Epithelial cell of esophagus (primary cell): ENCODE measurements around the gene DNER.
"Not testable (repeated sequence)": the region's sequence is repeated elsewhere in the genome, so short reads cannot be mapped to it uniquely, and the experiment has no call there.

Experiments used
- DNase-seq: peaks from one replicate; pipeline ENCODE4 v3.0.0; 2010; ENCODE audit warnings: low read depth
- H3K4me3 ChIP-seq: 2 replicates; pipeline ENCODE4 v1.5.1; 2011; ENCODE audit warnings: mild to moderate bottlenecking, low read length, control low read depth
- TF ChIP-seq, protein P1 (sequence below): IDR thresholded peaks from 2 replicates; pipeline ENCODE4 v1.5.1; 2011; ENCODE audit warnings: low read depth, mild to moderate bottlenecking, low read length, control low read depth, inconsistent platforms; ENCODE audit not compliant: insufficient read depth; ENCODE audit errors: missing control alignments

Gene DNER, protein sequence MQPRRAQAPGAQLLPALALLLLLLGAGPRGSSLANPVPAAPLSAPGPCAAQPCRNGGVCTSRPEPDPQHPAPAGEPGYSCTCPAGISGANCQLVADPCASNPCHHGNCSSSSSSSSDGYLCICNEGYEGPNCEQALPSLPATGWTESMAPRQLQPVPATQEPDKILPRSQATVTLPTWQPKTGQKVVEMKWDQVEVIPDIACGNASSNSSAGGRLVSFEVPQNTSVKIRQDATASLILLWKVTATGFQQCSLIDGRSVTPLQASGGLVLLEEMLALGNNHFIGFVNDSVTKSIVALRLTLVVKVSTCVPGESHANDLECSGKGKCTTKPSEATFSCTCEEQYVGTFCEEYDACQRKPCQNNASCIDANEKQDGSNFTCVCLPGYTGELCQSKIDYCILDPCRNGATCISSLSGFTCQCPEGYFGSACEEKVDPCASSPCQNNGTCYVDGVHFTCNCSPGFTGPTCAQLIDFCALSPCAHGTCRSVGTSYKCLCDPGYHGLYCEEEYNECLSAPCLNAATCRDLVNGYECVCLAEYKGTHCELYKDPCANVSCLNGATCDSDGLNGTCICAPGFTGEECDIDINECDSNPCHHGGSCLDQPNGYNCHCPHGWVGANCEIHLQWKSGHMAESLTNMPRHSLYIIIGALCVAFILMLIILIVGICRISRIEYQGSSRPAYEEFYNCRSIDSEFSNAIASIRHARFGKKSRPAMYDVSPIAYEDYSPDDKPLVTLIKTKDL

DNA sequence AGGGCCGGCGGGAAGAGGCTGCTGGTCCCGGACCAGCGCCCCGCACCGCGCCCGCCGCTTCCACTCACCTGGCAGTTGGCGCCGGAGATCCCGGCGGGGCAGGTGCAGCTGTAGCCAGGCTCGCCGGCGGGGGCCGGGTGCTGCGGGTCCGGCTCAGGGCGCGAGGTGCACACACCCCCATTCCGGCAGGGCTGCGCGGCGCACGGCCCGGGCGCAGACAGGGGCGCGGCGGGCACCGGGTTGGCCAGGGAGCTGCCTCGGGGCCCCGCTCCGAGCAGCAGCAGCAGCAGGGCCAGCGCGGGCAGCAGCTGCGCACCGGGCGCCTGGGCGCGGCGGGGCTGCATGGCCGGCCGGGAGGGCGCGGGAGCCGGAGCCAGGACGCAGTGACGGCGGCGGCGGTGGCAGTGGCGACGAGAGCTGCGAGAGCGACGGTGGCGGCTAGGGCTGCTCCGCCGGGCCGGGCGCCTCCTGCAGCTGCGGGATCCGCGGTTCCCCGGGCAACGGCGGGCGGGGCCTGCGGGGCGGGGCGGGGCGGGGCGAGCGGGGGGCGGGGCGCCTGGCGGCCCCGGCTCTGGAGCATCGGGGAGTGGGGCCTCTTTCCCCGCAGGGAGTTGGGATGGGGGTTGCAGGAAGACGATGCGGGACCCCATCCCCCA is at the start of gene DNER:
Gene DNER (minus strand): TSS at position 476 of the 656 bp plus-strand sequence. CDS start 132 bp downstream, at position 344.
- DNase-seq = peak; percentile 30
- peak within 1 kb of the TSS; percentile 26 for H3K4me3 ChIP-seq
- TF ChIP-seq, protein P1, sequence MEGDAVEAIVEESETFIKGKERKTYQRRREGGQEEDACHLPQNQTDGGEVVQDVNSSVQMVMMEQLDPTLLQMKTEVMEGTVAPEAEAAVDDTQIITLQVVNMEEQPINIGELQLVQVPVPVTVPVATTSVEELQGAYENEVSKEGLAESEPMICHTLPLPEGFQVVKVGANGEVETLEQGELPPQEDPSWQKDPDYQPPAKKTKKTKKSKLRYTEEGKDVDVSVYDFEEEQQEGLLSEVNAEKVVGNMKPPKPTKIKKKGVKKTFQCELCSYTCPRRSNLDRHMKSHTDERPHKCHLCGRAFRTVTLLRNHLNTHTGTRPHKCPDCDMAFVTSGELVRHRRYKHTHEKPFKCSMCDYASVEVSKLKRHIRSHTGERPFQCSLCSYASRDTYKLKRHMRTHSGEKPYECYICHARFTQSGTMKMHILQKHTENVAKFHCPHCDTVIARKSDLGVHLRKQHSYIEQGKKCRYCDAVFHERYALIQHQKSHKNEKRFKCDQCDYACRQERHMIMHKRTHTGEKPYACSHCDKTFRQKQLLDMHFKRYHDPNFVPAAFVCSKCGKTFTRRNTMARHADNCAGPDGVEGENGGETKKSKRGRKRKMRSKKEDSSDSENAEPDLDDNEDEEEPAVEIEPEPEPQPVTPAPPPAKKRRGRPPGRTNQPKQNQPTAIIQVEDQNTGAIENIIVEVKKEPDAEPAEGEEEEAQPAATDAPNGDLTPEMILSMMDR = no peak

DNA sequence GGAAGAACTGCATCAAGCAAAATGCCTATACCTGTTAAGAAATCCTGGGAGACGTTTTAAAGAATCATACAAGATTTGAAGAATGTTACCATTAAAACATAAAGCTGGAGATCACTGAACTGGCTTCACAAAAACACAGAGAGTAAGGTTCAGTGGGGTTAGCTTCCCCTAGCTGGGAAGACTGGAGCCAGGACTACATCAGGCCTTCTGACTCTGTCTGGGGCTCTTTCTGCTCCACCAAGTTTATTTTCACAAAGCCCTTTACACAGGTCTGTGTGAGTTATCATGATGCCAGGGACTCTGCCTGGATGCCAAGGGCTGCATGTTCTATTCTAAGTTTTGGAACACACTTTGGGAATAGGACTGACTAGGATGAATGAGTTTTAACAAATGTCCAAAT is 47.3 kb upstream of the DNER start:
- H3K4me3 ChIP-seq = no peak overlapping the region
- TF ChIP-seq, protein P1 = no peak
- DNase-seq = no peak

DNA sequence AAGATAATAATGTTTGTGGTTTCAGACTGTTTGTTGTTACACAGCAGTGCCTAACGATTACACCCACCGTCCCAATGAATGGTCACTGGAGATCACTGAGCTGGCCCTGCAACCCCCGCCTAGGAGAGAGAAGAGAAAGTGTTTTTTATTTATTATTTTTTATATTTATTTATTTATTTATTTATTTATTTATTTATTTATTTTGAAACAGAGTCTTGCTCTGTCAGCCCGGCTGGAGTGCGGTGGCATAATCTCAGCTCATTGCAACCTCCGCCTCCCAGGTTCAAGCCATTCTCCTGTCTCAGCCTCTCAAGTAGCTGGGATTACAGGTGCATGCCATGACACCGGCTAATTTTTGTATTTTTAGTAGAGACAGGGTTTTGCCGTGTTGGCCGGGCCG is 43.1 kb upstream of the DNER start:
- not testable (repeated sequence) for DNase-seq

DNA sequence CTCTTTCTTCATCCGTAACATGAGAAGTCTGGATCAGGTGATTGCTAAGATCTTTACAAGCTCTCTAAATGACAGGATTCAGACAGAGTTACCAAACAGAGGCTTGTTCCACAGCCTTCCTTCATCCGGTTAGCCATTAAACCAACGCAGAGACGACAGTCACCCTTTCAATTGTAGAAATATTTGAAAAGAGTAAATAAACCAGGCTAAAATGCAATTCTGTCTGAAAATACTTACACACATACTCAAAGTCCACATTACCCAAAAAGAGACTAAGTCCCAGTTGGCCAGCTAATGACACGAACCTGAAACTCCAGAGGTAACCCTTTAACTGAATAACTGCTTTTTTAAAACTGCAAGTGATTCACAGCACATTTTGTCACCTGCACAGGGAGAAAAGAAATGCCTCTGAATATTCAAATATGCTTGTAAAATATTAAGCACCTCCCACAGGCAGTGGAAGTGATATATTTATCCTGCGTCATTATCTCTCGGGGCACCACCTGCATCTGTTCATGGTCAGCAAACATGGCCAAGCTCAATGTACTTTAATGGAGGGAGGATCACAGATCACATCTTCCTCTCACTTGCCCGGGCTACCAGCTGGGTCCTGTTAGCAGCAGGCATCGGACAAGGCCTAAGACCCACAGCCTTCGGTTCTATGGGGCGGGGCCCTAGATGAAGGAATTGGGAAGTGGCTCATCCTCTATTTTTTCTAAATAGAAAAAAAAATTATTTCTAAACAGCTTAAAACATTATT is 38.8 kb upstream of the DNER start:
- TF ChIP-seq, protein P1 = no peak
- no peak overlapping the region for H3K4me3 ChIP-seq
- DNase-seq = no peak

More for the DNA sequence above, 43.1 kb upstream of the DNER start:
- not testable (repeated sequence) for H3K4me3 ChIP-seq

DNA sequence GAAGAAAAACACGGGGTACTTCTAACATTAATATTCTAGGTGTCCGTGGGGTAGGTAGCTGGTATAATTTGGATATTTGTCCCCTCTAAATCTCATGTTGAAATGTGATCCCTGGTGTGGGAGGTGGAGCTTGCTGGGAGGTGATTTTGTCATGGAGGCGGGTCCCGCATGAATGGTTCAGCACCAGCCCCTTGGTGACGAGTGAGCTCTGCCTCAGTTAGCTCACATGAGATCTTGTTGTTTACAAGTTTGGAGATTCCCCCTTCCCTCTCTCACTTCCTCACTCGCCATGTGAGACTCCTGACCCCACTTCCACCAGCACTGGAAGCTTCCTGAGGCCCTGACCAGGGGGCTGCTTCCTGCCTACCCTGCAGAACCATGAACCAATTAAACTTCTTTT is 35.4 kb upstream of the DNER start:
- H3K4me3 ChIP-seq = no peak overlapping the region
- DNase-seq = no peak
- TF ChIP-seq, protein P1 = no peak

DNA sequence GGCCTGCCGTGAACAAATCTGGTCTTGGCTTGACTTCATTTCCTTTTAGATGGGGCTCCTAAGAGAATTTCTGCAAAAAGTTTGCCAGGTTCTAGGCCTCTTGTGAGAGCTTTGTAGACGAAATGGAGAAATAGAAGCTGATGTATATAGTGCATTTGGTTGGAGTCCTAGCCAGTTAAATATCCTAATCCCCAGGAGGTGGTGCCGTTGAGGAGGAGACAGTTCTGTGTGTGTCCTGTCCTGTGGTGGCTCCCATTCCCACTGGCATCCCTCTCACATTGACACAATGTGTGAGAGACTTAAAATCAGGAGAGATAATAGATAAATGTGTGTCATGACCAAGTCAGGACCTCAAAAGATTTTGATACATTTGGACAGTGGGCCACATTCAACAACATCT is 34.6 kb upstream of the DNER start:
- H3K4me3 ChIP-seq = no peak overlapping the region
- TF ChIP-seq, protein P1 = no peak
- no peak for DNase-seq

DNA sequence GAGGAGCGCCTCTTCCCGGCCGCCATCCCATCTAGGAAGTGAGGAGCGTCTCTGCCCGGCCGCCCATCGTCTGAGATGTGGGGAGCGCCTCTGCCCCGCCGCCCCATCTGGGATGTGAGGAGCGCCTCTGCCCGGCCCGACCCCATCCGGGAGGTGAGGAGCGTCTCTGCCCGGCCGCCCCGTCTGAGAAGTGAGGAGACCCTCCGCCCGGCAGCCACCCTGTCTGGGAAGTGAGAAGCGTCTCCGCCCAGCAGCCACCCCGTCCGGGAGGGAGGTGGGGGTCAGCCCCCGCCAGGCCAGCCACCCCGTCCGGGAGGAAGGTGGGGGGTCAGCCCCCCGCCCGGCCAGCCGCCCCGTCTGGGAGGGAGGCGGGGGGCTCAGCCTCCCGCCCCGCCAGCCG is 28.3 kb upstream of the DNER start:
- DNase-seq, H3K4me3 ChIP-seq: not testable (repeated sequence)
